CD4-positive, alpha-beta T cell (primary cell): ENCODE data around the gene MBLAC1. TPM values are rescaled to one million over a fixed set of nuclear protein-coding genes. Genes with fewer than 3 reads are reported as not detected.
A peak's percentile ranks its signal among the peaks of the same experiment; 100 is the strongest.
"Not testable (repeated sequence)": the region's sequence is repeated elsewhere in the genome, so short reads cannot be mapped to it uniquely, and the experiment has no call there.

Experiments
- ATAC-seq: fragments of 200-7000 bp; cut with Tn5 transposase; one replicate; pipeline ENCODE4 v1.10.0; 2022; ENCODE audit warnings: mild to moderate bottlenecking; ENCODE audit not compliant: poor library complexity
- CTCF ChIA-PET: fragments of 350-600 bp; sonication (Branson Sonifier 250); formaldehyde crosslinking; loops from one replicate; lab custom pipeline; 2021; ENCODE audit warnings: antibody characterized with exemption, inconsistent platforms; lab: Charles Lee
- POLR2A ChIA-PET: fragments of 350-600 bp; sonication (Branson Sonifier 250); formaldehyde crosslinking; loops from one replicate; lab custom pipeline; 2021; ENCODE audit warnings: antibody characterized with exemption, inconsistent platforms; lab: Charles Lee
- DNase-seq, 14 experiments: peaks; one replicate each; pipeline ENCODE4 v3.0.0-alpha.2; 2013 to 2020; ENCODE audit warnings: mixed read lengths in 2 of 14
- H3K27ac ChIP-seq, 2 donors: one replicate each; pipeline versions ENCODE4 v1.5.1 to v1.7.0; 2013; ENCODE audit warnings: low read length in 2 of 2, low read depth in 1 of 2, mild to moderate bottlenecking in 1 of 2
- H3K27me3 ChIP-seq, 2 experiments: 1 replicate in 1 of 2; 2 replicates in 1 of 2; pipeline versions ENCODE4 v1.6.1 to v1.7.0; 2013; ENCODE audit warnings: low read length in 2 of 2, control low read depth in 1 of 2, mild to moderate bottlenecking in 1 of 2, moderate library complexity in 1 of 2; ENCODE audit not compliant: insufficient read depth in 2 of 2, control insufficient read depth in 1 of 2
- H3K36me3 ChIP-seq: one replicate; pipeline ENCODE4 v1.6.1; 2013; ENCODE audit warnings: low read length, control low read depth; ENCODE audit not compliant: insufficient read depth
- H3K4me1 ChIP-seq: one replicate; pipeline ENCODE4 v1.6.1; 2013; ENCODE audit warnings: low read length, control low read depth; ENCODE audit not compliant: insufficient read depth
- H3K4me3 ChIP-seq: one replicate; pipeline ENCODE4 v1.5.1; 2013; ENCODE audit warnings: mild to moderate bottlenecking, low read length, moderate library complexity
- H3K9me3 ChIP-seq, 2 experiments: 1 replicate in 1 of 2; 2 replicates in 1 of 2; pipeline versions ENCODE4 v1.6.1 to v1.7.0; 2013; ENCODE audit warnings: low read length in 2 of 2, mild to moderate bottlenecking in 2 of 2, control low read depth in 1 of 2, moderate library complexity in 1 of 2; ENCODE audit not compliant: control insufficient read depth in 1 of 2, insufficient read depth in 1 of 2
- H3K27ac Mint-ChIP-seq: one replicate; pipeline ENCODE4 v1.8.0; 2020; ENCODE audit warnings: mixed read lengths
- H3K27me3 Mint-ChIP-seq: one replicate; pipeline ENCODE4 v1.8.0; 2021; ENCODE audit warnings: mixed read lengths
- H3K36me3 Mint-ChIP-seq: one replicate; pipeline ENCODE4 v1.8.0; 2021; ENCODE audit warnings: low read depth, mixed read lengths
- H3K4me1 Mint-ChIP-seq: one replicate; pipeline ENCODE4 v1.8.0; 2021; ENCODE audit warnings: low read depth, mixed read lengths
- H3K4me3 Mint-ChIP-seq: one replicate; pipeline ENCODE4 v1.8.0; 2020; ENCODE audit warnings: mild to moderate bottlenecking, mixed read lengths
- H3K9me3 Mint-ChIP-seq: one replicate; pipeline ENCODE4 v1.8.0; 2020; ENCODE audit warnings: mixed read lengths
- intact Hi-C, 2 experiments: fragments of 100-400 bp; cut with DNase I in 1 of 2; cut with micrococcal nuclease in 1 of 2; formaldehyde crosslinking; loops; one replicate each; pipeline versions ENCODE4 v1.15.1 to v1.9.0; 2023 to 2025; cut with DNase I, micrococcal nuclease
- total RNA-seq, 174 experiments: library from RNA in 2 of 174; stranded (reverse) in 2 of 174; gene quantifications; one replicate each; pipeline ENCODE4 v1.2.3 and lab custom pipeline; 2021 to 2026
- TF ChIP-seq, protein P1 (sequence below): fragments of 200-600 bp; IDR thresholded peaks from one replicate; pipeline ENCODE4 v1.8.0; 2022; ENCODE audit warnings: antibody characterized with exemption, mild to moderate bottlenecking

Gene MBLAC1
- total RNA-seq, 2 experiments from 2014 or later: 3.7 to 4.4 TPM

GRCh38 chr7:100137851-100138760 is 11.3 kb downstream of the MBLAC1 start:
- H3K9me3 ChIP-seq: no peaks in the 10 kb centered on the region
- no peaks in the 10 kb centered on the region for H3K9me3 Mint-ChIP-seq
- H3K4me1 ChIP-seq: peaks cover 8% of the 10 kb centered on the region
- H3K4me1 Mint-ChIP-seq: peaks cover 13% of the 10 kb centered on the region
- H3K4me3 ChIP-seq: no peak overlapping the region
- no peaks in the 10 kb centered on the region for H3K36me3 ChIP-seq
- TF ChIP-seq, protein P1, sequence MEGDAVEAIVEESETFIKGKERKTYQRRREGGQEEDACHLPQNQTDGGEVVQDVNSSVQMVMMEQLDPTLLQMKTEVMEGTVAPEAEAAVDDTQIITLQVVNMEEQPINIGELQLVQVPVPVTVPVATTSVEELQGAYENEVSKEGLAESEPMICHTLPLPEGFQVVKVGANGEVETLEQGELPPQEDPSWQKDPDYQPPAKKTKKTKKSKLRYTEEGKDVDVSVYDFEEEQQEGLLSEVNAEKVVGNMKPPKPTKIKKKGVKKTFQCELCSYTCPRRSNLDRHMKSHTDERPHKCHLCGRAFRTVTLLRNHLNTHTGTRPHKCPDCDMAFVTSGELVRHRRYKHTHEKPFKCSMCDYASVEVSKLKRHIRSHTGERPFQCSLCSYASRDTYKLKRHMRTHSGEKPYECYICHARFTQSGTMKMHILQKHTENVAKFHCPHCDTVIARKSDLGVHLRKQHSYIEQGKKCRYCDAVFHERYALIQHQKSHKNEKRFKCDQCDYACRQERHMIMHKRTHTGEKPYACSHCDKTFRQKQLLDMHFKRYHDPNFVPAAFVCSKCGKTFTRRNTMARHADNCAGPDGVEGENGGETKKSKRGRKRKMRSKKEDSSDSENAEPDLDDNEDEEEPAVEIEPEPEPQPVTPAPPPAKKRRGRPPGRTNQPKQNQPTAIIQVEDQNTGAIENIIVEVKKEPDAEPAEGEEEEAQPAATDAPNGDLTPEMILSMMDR: no peak
- no peaks in the 10 kb centered on the region for H3K27me3 ChIP-seq
- DNase-seq (peak in 1 of 14 experiments; percentile 36), ATAC-seq (peak; percentile 65)
- no peak overlapping the region for H3K4me3 Mint-ChIP-seq
- ChIA-PET POLR2A (interaction anchor here (0.9 to 2.0 kb wide), 4 partner anchors 10 to 34 kb away, joined by 3 to 12 read pairs (median 4); partner anchors contain the start of genes LAMTOR4 and MBLAC1), CTCF (interaction anchor here (0.7 to 1.2 kb wide), 2 partner anchors 8 to 23 kb away, joined by 3 read pairs; no protein-coding TSS in a partner anchor)
- H3K27ac Mint-ChIP-seq: peak overlapping the region; percentile 26
- H3K36me3 Mint-ChIP-seq: no peaks in the 10 kb centered on the region
- intact Hi-C loops: no loop called here
- H3K27me3 Mint-ChIP-seq: no peaks in the 10 kb centered on the region
- H3K27ac ChIP-seq: no peak overlapping the region

DNA sequence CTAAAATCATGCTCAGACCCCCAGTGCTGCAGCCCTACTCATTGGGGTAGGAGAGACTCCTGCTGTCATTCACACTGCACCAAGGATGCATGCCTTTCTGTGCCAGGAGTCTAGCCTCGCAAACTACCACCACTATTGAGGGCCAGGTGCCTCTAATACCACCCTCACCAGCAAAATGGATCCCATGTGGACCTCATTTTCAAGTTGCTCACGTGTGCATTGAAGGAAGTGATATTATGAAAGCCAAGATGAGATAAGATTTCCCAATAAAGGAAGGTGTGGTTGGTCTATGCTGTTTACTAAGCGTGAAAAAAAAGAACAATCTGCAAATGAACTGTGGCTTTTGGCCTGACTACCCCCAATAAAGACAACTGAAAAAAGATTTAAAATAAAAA is 14.8 kb downstream of the MBLAC1 start:
- Histone ChIP-seq H3K4me1 (peaks cover 8% of the 10 kb centered on the region), H3K27ac (no peak overlapping the region), H3K36me3 (no peaks in the 10 kb centered on the region), H3K9me3 (no peaks in the 10 kb centered on the region), H3K4me3 (no peak overlapping the region), H3K27me3 (no peaks in the 10 kb centered on the region)
- Mint-ChIP-seq H3K27ac (no peak overlapping the region), H3K9me3 (no peaks in the 10 kb centered on the region), H3K4me1 (peaks cover 14% of the 10 kb centered on the region), H3K4me3 (no peak overlapping the region), H3K36me3 (no peaks in the 10 kb centered on the region), H3K27me3 (no peaks in the 10 kb centered on the region)
- ATAC-seq: no peak
- DNase-seq: no peak
- intact Hi-C loops: no loop called here
- TF ChIP-seq, protein P1: no peak
- ChIA-PET CTCF (no interaction called here), POLR2A (no interaction called here)

DNA sequence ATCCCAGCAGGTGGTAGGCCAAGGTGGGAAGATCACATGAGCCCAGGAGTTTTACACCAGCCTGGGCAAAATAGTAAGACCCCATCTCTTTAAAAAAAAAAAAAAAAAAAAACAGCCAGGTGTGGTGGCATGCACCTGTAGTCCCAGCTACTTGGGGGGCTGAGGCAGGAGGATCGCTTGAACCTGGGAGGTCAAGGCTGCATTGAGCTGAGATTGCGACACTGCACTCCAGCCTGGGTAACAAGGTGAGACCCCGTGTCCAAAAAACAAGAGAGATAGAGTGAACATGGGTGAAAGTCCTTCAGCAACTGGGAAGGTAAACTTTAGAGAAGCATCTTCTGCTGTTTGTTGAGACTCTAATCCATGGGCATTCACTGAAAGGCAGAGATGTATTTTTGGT is 15.7 kb downstream of the MBLAC1 start:
- Histone ChIP-seq H3K36me3 (no peaks in the 10 kb centered on the region), H3K4me3 (no peak overlapping the region), H3K27me3 (no peaks in the 10 kb centered on the region), H3K4me1 (peaks cover 8% of the 10 kb centered on the region), H3K27ac (no peak overlapping the region), H3K9me3 (no peaks in the 10 kb centered on the region)
- TF ChIP-seq, protein P1: no peak
- ChIA-PET CTCF (interaction anchor here (0.7 kb wide), 1 partner anchor 165 kb away, joined by 3 read pairs; no protein-coding TSS in a partner anchor), POLR2A (no interaction called here)
- no peaks in the 10 kb centered on the region for H3K27me3 Mint-ChIP-seq
- no peak for ATAC-seq
- H3K9me3 Mint-ChIP-seq: no peaks in the 10 kb centered on the region
- no peak for DNase-seq
- H3K36me3 Mint-ChIP-seq: no peaks in the 10 kb centered on the region
- H3K27ac Mint-ChIP-seq: no peak overlapping the region
- H3K4me1 Mint-ChIP-seq: peaks cover 14% of the 10 kb centered on the region
- H3K4me3 Mint-ChIP-seq: no peak overlapping the region
- intact Hi-C loops: no loop called here

- ATAC-seq, CTCF ChIA-PET, DNase-seq, H3K9me3 ChIP-seq, H3K27me3 ChIP-seq, intact Hi-C loops, H3K4me3 ChIP-seq, H3K9me3 Mint-ChIP-seq, H3K36me3 ChIP-seq, H3K27ac Mint-ChIP-seq, H3K27ac ChIP-seq, H3K27me3 Mint-ChIP-seq, H3K4me3 Mint-ChIP-seq: not testable (repeated sequence)
- H3K4me1 ChIP-seq: peaks cover 25% of the 10 kb centered on the region
- peaks cover 20% of the 10 kb centered on the region for H3K36me3 Mint-ChIP-seq
- POLR2A ChIA-PET: interaction anchor here (0.7 kb wide), 1 partner anchor 10 kb away, joined by 6 read pairs; no protein-coding TSS in a partner anchor
- peaks cover 24% of the 10 kb centered on the region for H3K4me1 Mint-ChIP-seq
Measured at GRCh38 chr7:100146350-100146749, 19.6 kb downstream of the MBLAC1 start.
